K562 (cell line): ENCODE results near the gene EXOC4. TPM values are rescaled to one million over a fixed set of nuclear protein-coding genes. Genes with fewer than 3 reads are reported as not detected.
"Not testable (repeated sequence)": the region's sequence is repeated elsewhere in the genome, so short reads cannot be mapped to it uniquely, and the experiment has no call there.

Experiments
- ATAC-seq: fragments of 200-7000 bp; cut with Tn5 transposase; 3 replicates; pipeline ENCODE4 v1.9.1; 2020; ENCODE audit warnings: moderate library complexity
- BruUV-seq: library from RNA; stranded (reverse); fragments of 400-500 nt; replicated peaks from 2 replicates; lab custom pipeline; 2021; lab: Mats Ljungman, UMichigan
- CTCF ChIA-PET: fragments of 300-600 bp; formaldehyde crosslinking; extraction: SDS; loops from one replicate; lab custom pipeline; 2021; ENCODE audit warnings: low intra/inter-chr PET ratio; lab: Yijun Ruan, JAX
- POLR2A ChIA-PET: fragments of 300-600, 350-650 bp; sonication (Branson Sonifier 250); formaldehyde crosslinking; extraction: SDS; loops from one replicate; lab custom pipeline; 2021; ENCODE audit warnings: antibody characterized with exemption, inconsistent platforms; lab: Yijun Ruan, JAX
- DNase-seq, 4 experiments: peaks; one replicate each; pipeline versions ENCODE4 v3.0.0 to v3.0.0-alpha.2; 2011 to 2018; ENCODE audit warnings: low spot score in 3 of 4, mixed read lengths in 3 of 4; ENCODE audit errors: extremely low read depth in 1 of 4
- FAIRE-seq: peaks from 2 replicates; lab custom pipeline; 2011; peaks lifted over from hg19 to GRCh38; lab: Jason Lieb, UNC
- H2AFZ ChIP-seq: 2 replicates; pipeline ENCODE4 v1.6.0; 2011; ENCODE audit warnings: low read depth, low read length, control low read depth, inconsistent platforms
- H3K27ac ChIP-seq: fragments of 200-600 bp; 3 replicates; pipeline ENCODE4 v1.8.0; 2011; ENCODE audit warnings: low read depth, mild to moderate bottlenecking, control low read depth, inconsistent platforms, low read length, moderate library complexity, mixed read lengths; ENCODE audit errors: extremely low read depth
- H3K27me3 ChIP-seq, 2 experiments: fragments of 300-600 bp in 1 of 2; 2 replicates in 1 of 2; 3 replicates in 1 of 2; pipeline versions ENCODE4 v1.6.0 to v1.8.0; 2011; ENCODE audit warnings: inconsistent platforms in 2 of 2, low read length in 2 of 2, mild to moderate bottlenecking in 1 of 2, mixed read lengths in 1 of 2, moderate library complexity in 1 of 2; ENCODE audit not compliant: control insufficient read depth in 2 of 2, insufficient read depth in 2 of 2
- H3K36me3 ChIP-seq: fragments of 300-600 bp; 3 replicates; pipeline ENCODE4 v1.8.0; 2011; ENCODE audit warnings: mild to moderate bottlenecking, low read length, inconsistent platforms; ENCODE audit not compliant: control insufficient read depth, insufficient read depth
- H3K4me1 ChIP-seq, 2 experiments: fragments of 200-600 bp in 1 of 2; replicated peaks in 1 of 2; 2 replicates in 1 of 2; 3 replicates in 1 of 2; pipeline versions ENCODE4 v1.5.1 to v1.8.0; 2011; ENCODE audit warnings: inconsistent platforms in 2 of 2, low read length in 2 of 2, mild to moderate bottlenecking in 1 of 2, mixed read lengths in 1 of 2, moderate library complexity in 1 of 2; ENCODE audit not compliant: control insufficient read depth in 2 of 2, insufficient read depth in 2 of 2
- H3K4me2 ChIP-seq: 2 replicates; pipeline ENCODE4 v1.6.1; 2011; ENCODE audit warnings: low read length, control low read depth, inconsistent platforms, mixed read lengths; ENCODE audit not compliant: insufficient read depth
- H3K4me3 ChIP-seq: fragments of 200-600 bp; sonication (generic), shearing (Covaris generic); 2 replicates; pipeline ENCODE4 v1.5.1; 2016; ENCODE audit warnings: control low read depth, inconsistent platforms
- H3K79me2 ChIP-seq: fragments of 200-600 bp; 3 replicates; pipeline ENCODE4 v1.8.0; 2011; ENCODE audit warnings: low read length, inconsistent platforms; ENCODE audit not compliant: control insufficient read depth, insufficient read depth
- H3K9ac ChIP-seq, 2 experiments: 2 replicates each; pipeline versions ENCODE4 v1.6.0 to v1.6.1; 2011; ENCODE audit warnings: low read depth in 2 of 2, low read length in 2 of 2, control low read depth in 1 of 2, inconsistent platforms in 1 of 2, mild to moderate bottlenecking in 1 of 2, mixed read lengths in 1 of 2; ENCODE audit not compliant: insufficient read depth in 1 of 2
- H3K9me1 ChIP-seq: one replicate; pipeline ENCODE4 v1.6.0; 2011; ENCODE audit warnings: inconsistent platforms, mild to moderate bottlenecking, low read length, moderate library complexity; ENCODE audit not compliant: control insufficient read depth, insufficient read depth
- H3K9me3 ChIP-seq: replicated peaks from 2 replicates; pipeline ENCODE4 v1.5.1; 2011; ENCODE audit warnings: low read depth, low read length, inconsistent platforms; ENCODE audit not compliant: control insufficient read depth, insufficient read depth
- H4K20me1 ChIP-seq: replicated peaks from 2 replicates; pipeline ENCODE4 v1.6.1; 2011; ENCODE audit warnings: low read length, inconsistent platforms, mixed read lengths; ENCODE audit not compliant: control insufficient read depth, insufficient read depth
- MECOM ChIP-seq: fragments of 250-450 bp; sonication (Bioruptor Pico); IDR thresholded peaks from 2 replicates; pipeline ENCODE4 v1.8.0; 2022; ENCODE audit warnings: inconsistent platforms
- SRSF7 ChIP-seq: fragments of 200-400 bp; formaldehyde crosslinking; optimal IDR thresholded peaks from 2 replicates; pipeline ENCODE3; 2017; ENCODE audit warnings: mild to moderate bottlenecking, low read depth, low read length
- ZBTB17 ChIP-seq: fragments of 450-650 bp; formaldehyde crosslinking; IDR thresholded peaks from 2 replicates; pipeline ENCODE4 v1.4.0; 2020; ENCODE audit warnings: mild to moderate bottlenecking
- ZNF146 ChIP-seq: IDR thresholded peaks from one replicate; pipeline ENCODE4 v1.6.1; 2018; ENCODE audit warnings: missing compliant biosample characterization; ENCODE audit not compliant: unreplicated experiment
- WGBS: fragments of 100-300 bp; shearing (Covaris generic); methylation state at CpG from one replicate; pipeline ENCODE4 v1.1.6; 2016; ENCODE audit warnings: low coverage, mixed read lengths; ENCODE audit not compliant: insufficient coverage; ENCODE audit errors: missing lambda C conversion rate; 5-methylcytosine and 5-hydroxymethylcytosine counted together
- in situ Hi-C: fragments of 300-500 bp; cut with MboI; formaldehyde crosslinking; loops from 4 replicates; pipeline ENCODE4 v1.15.0; 2018; ENCODE audit warnings: inconsistent platforms, mixed read lengths
- intact Hi-C: fragments of 100-400 bp; cut with micrococcal nuclease; formaldehyde crosslinking; loops from 2 replicates; pipeline ENCODE4 v1.14.2; 2022
- polyA plus RNA-seq, 8 experiments: library from polyadenylated mRNA; depleted of rRNA in 4 of 8; stranded (reverse) in 5 of 8; unstranded in 3 of 8; fragments of >200 nt; fragmentation: Nextera tagmentation in 2 of 8; fragmentation: Illumina TruSeq in 1 of 8; extraction: Ambion mirVana in 2 of 8; extraction: Trizol in 1 of 8; gene quantifications; 2 replicates each; pipeline versions ENCODE4 v1.2.1 to v1.2.3, GENCODE V29; 2011 to 2014; ENCODE audit warnings: inconsistent platforms in 1 of 8, missing spikeins in 1 of 8
- total RNA-seq, 7 experiments: library from RNA; depleted of rRNA in 6 of 7; stranded (reverse); fragments of >200 nt in 6 of 7; fragmentation: Illumina TruSeq in 2 of 7; extraction: Trizol in 2 of 7; gene quantifications; 2 replicates each; pipeline versions ENCODE4 v1.2.1 to v1.2.3, GENCODE V29; 2011 to 2021; ENCODE audit warnings: low replicate concordance in 1 of 7

Gene EXOC4
- total and polyA plus RNA-seq, 9 of the 15 experiments (the other 6 are each of a cell fraction or from before 2014, with no cell fraction given): 18.5 to 73.1 (median 46.6) TPM

DNA sequence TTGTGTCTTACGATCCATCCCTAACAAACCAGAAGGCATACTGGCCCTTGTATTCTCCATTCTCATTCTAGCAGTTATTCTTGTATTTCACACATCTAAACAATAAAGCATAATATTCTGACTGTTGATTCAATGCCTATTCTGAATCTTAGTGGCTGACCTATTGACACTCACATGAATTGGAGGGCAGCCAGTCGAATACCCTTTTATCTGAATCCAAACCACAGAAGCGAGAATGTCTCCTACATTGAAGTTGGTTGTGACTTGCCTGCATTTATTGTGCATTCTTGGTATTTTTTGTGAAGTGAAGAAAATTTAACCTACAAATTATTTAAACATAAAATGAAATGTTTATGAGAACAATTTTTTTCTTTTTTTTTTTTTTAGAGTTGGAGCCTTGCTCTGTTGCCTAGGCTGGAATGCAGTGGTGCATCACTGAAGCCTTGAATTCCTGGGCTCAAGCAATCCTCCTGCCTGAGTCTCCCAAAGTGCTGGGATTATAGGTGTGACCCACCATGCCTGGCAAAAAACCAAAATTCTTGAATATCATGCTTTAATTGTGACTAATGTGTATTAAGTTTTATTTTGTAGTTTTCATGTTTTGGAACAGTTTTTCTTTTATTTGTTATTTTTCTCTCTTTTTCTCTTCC is 22.7 kb downstream of the EXOC4 start:
- Histone ChIP-seq H3K4me3 (no peak overlapping the region), H3K9ac (no peak overlapping the region), H3K4me1 (no peaks in the 10 kb centered on the region)
- WGBS: 81% methylated on average over 3 of the region's 3 CpGs
- no peak for TF ChIP-seq MECOM
- TF ChIP-seq ZBTB17 (CRISPR knock-in tag): no peak
- no peak for TF ChIP-seq SRSF7
- TF ChIP-seq, all 486 proteins: peak for 0
- no peaks in the 10 kb centered on the region for H3K9me1 ChIP-seq
- in situ Hi-C loops (no loop called here), intact Hi-C loops (loop anchor here (2.0 kb wide), 1 partner anchor 159 kb away; no protein-coding TSS in a partner anchor)
- no TSS peak for BruUV-seq
- no peak overlapping the region for H3K27ac ChIP-seq
- H3K36me3 ChIP-seq: peaks cover 26% of the 10 kb centered on the region
- H3K27me3 ChIP-seq: no peaks in the 10 kb centered on the region
- H3K9me3 ChIP-seq: no peaks in the 10 kb centered on the region
- CTCF ChIA-PET: no interaction called here
- H3K4me2 ChIP-seq: no peak overlapping the region
- POLR2A ChIA-PET: interaction anchor here (1.9 kb wide), 1 partner anchor 10 kb away, joined by 5 read pairs; no protein-coding TSS in a partner anchor
- ATAC-seq: no peak
- no peaks in the 10 kb centered on the region for H4K20me1 ChIP-seq
- no peak for FAIRE-seq
- no peak for DNase-seq
- H3K79me2 ChIP-seq: peaks cover 3% of the 10 kb centered on the region; the same call in 1 of the 3 replicates
- no peak overlapping the region for H2AFZ ChIP-seq

DNA sequence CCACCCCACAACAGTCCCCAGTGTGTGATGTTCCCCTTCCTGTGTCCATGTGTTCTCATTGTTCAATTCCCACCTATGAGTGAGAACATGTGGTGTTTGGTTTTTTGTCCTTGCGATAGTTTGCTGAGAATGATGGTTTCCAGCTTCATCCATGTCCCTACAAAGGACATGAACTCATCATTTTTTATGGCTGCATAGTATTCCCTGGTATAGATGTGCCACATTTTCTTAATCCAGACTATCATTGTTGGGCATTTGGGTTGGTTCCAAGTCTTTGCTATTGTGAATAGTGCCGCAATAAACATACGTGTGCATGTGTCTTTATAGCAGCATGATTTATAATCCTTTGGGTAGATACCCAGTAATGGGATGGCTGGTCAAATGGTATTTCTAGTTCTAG is 26.1 kb downstream of the EXOC4 start:
- TF ChIP-seq ZNF146: peak; percentile 47
- H3K27ac ChIP-seq, H2AFZ ChIP-seq, CTCF ChIA-PET, H3K4me2 ChIP-seq, H3K4me3 ChIP-seq, ATAC-seq, H3K9me3 ChIP-seq, H3K27me3 ChIP-seq, H3K79me2 ChIP-seq, H3K4me1 ChIP-seq, intact Hi-C loops, BruUV-seq, DNase-seq, H3K9ac ChIP-seq, in situ Hi-C loops, H4K20me1 ChIP-seq, FAIRE-seq, H3K9me1 ChIP-seq: not testable (repeated sequence)
- POLR2A ChIA-PET: interaction anchor here (0.7 kb wide), 1 partner anchor 10 kb away, joined by 5 read pairs; no protein-coding TSS in a partner anchor
- peaks cover 32% of the 10 kb centered on the region for H3K36me3 ChIP-seq
- 81% methylated on average over 2 of the region's 3 CpGs for WGBS
